Bronchus fibroblast of lung (primary cell): Measurements from ENCODE around the gene MRPL16. TPM values are rescaled to one million over a fixed set of nuclear protein-coding genes. Genes with fewer than 3 reads are reported as not detected.

Experiments
- total RNA-seq: library from RNA; depleted of rRNA; stranded (reverse); fragments of >200 nt; gene quantifications from 2 replicates; pipeline ENCODE4 v1.2.3, GENCODE V29; 2015

Gene MRPL16
- total RNA-seq = 61.7 and 67.1 TPM in 2 replicates

DNA sequence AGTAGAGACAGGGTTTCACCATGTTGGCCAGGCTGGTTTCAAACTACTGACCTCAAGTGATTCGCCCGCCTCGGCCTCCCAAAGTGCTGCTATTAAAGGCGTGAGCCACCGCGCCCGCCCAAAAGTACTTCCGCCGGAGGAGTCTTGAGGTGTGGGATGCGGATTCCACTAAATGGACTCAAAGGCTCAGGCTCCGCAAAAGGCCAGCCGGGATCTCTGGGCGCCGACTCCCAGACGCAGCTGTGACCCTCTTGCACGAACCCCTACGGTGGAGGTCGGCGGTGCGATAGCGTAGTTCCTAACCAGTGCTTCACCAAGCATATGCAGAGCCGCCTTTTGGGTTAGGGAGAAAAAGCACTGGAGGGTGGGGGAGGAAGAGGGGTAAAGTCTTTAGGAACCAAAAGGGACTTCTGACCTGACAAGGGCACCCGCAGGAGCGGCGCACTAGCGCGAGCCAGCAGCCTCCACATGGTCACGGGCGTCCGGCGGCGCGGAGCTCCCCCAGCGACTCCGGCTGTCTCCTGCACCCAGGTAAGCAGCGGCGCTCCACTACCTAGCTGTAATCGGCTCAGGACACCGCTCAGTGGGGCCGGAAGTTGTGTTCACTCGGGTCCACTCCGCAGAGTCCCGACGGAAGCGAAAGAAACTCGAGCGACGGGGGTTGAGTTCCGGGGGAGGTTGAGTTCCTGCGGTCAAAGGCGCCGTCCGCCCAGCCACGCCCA is at the start of gene MRPL16:
TSS of gene MRPL16 (minus strand) at position 590 of the 722 bp plus-strand sequence. CDS start at position 470, 120 bp downstream.

DNA sequence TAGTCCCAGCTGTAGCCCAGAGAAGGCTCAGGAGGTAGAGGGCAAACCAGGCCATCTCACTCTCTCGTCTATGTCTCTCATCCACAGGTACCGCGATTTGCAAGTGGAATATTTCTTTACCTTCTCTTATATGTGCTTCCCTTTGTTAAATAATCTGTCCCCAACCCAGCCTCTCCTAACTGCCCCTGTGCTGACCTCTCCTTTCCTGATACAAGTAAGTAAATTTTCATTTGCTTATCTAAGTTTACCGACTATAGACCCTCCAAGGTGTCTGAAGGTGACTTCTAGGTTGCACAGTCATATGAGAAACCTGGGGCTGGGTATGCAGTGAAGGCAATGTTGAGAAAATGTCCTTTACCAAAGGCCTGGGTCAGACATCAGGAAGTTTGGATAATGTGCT is 34.8 kb upstream of the MRPL16 start, which contains the start of gene CBLIF:
TSS of gene CBLIF (minus strand) at position 101 of the 400 bp plus-strand sequence. CDS start at position 55, 46 bp downstream.

Other genes starting within 250 kb of the MRPL16 start
- gene OSBP, start 195.0 kb downstream of the MRPL16 start, total RNA-seq = 12.9 and 14.5 TPM in 2 replicates
- gene PATL1, start 141.7 kb downstream of the MRPL16 start, total RNA-seq = 6.4 and 8.9 TPM in 2 replicates
- gene OR10V1, start 96.9 kb downstream of the MRPL16 start, total RNA-seq = not detected in 2 replicates
- gene STX3, start 55.4 kb downstream of the MRPL16 start, total RNA-seq = 4.9 and 6.9 TPM in 2 replicates
- gene CBLIF, start 34.7 kb upstream of the MRPL16 start, total RNA-seq = not detected in 2 replicates
- gene TCN1, start 55.7 kb upstream of the MRPL16 start, total RNA-seq = not detected in 2 replicates
- not detected in 2 replicates for gene OOSP3, start 68.0 kb upstream of the MRPL16 start, total RNA-seq
- gene OOSP1, start 127.7 kb upstream of the MRPL16 start, total RNA-seq = not detected in 2 replicates
- gene OOSP4A, start 153.3 kb upstream of the MRPL16 start, total RNA-seq = not detected in 2 replicates
- gene OOSP4B, start 206.4 kb upstream of the MRPL16 start, total RNA-seq = not detected in 2 replicates
- gene OOSP2, start 229.6 kb upstream of the MRPL16 start, total RNA-seq = not detected in 2 replicates
- not detected in 2 replicates for gene MS4A3, start 245.9 kb upstream of the MRPL16 start, total RNA-seq